K562 (cell line): Measurements from ENCODE around the gene PDK1. TPM values are rescaled to one million over a fixed set of nuclear protein-coding genes. Genes with fewer than 3 reads are reported as not detected.

Experiments used
- ATAC-seq: fragments of 200-7000 bp; cut with Tn5 transposase; 3 replicates; pipeline ENCODE4 v1.9.1; 2020; ENCODE audit warnings: moderate library complexity
- BruUV-seq: library from RNA; stranded (reverse); fragments of 400-500 nt; replicated peaks from 2 replicates; lab custom pipeline; 2021; lab: Mats Ljungman, UMichigan
- CTCF ChIA-PET: fragments of 300-600 bp; formaldehyde crosslinking; extraction: SDS; loops from one replicate; lab custom pipeline; 2021; ENCODE audit warnings: low intra/inter-chr PET ratio; lab: Yijun Ruan, JAX
- POLR2A ChIA-PET: fragments of 300-600, 350-650 bp; sonication (Branson Sonifier 250); formaldehyde crosslinking; extraction: SDS; loops from one replicate; lab custom pipeline; 2021; ENCODE audit warnings: antibody characterized with exemption, inconsistent platforms; lab: Yijun Ruan, JAX
- DNase-seq, 4 experiments: peaks; one replicate each; pipeline versions ENCODE4 v3.0.0 to v3.0.0-alpha.2; 2011 to 2018; ENCODE audit warnings: low spot score in 3 of 4, mixed read lengths in 3 of 4; ENCODE audit errors: extremely low read depth in 1 of 4
- FAIRE-seq: peaks from 2 replicates; lab custom pipeline; 2011; peaks lifted over from hg19 to GRCh38; lab: Jason Lieb, UNC
- H2AFZ ChIP-seq: 2 replicates; pipeline ENCODE4 v1.6.0; 2011; ENCODE audit warnings: low read depth, low read length, control low read depth, inconsistent platforms
- H3K27ac ChIP-seq: fragments of 200-600 bp; 3 replicates; pipeline ENCODE4 v1.8.0; 2011; ENCODE audit warnings: low read depth, mild to moderate bottlenecking, control low read depth, inconsistent platforms, low read length, moderate library complexity, mixed read lengths; ENCODE audit errors: extremely low read depth
- H3K27me3 ChIP-seq, 2 experiments: fragments of 300-600 bp in 1 of 2; 2 replicates in 1 of 2; 3 replicates in 1 of 2; pipeline versions ENCODE4 v1.6.0 to v1.8.0; 2011; ENCODE audit warnings: inconsistent platforms in 2 of 2, low read length in 2 of 2, mild to moderate bottlenecking in 1 of 2, mixed read lengths in 1 of 2, moderate library complexity in 1 of 2; ENCODE audit not compliant: control insufficient read depth in 2 of 2, insufficient read depth in 2 of 2
- H3K36me3 ChIP-seq: fragments of 300-600 bp; 3 replicates; pipeline ENCODE4 v1.8.0; 2011; ENCODE audit warnings: mild to moderate bottlenecking, low read length, inconsistent platforms; ENCODE audit not compliant: control insufficient read depth, insufficient read depth
- H3K4me1 ChIP-seq, 2 experiments: fragments of 200-600 bp in 1 of 2; replicated peaks in 1 of 2; 2 replicates in 1 of 2; 3 replicates in 1 of 2; pipeline versions ENCODE4 v1.5.1 to v1.8.0; 2011; ENCODE audit warnings: inconsistent platforms in 2 of 2, low read length in 2 of 2, mild to moderate bottlenecking in 1 of 2, mixed read lengths in 1 of 2, moderate library complexity in 1 of 2; ENCODE audit not compliant: control insufficient read depth in 2 of 2, insufficient read depth in 2 of 2
- H3K4me2 ChIP-seq: 2 replicates; pipeline ENCODE4 v1.6.1; 2011; ENCODE audit warnings: low read length, control low read depth, inconsistent platforms, mixed read lengths; ENCODE audit not compliant: insufficient read depth
- H3K4me3 ChIP-seq: fragments of 200-600 bp; sonication (generic), shearing (Covaris generic); 2 replicates; pipeline ENCODE4 v1.5.1; 2016; ENCODE audit warnings: control low read depth, inconsistent platforms
- H3K79me2 ChIP-seq: fragments of 200-600 bp; 3 replicates; pipeline ENCODE4 v1.8.0; 2011; ENCODE audit warnings: low read length, inconsistent platforms; ENCODE audit not compliant: control insufficient read depth, insufficient read depth
- H3K9ac ChIP-seq, 2 experiments: 2 replicates each; pipeline versions ENCODE4 v1.6.0 to v1.6.1; 2011; ENCODE audit warnings: low read depth in 2 of 2, low read length in 2 of 2, control low read depth in 1 of 2, inconsistent platforms in 1 of 2, mild to moderate bottlenecking in 1 of 2, mixed read lengths in 1 of 2; ENCODE audit not compliant: insufficient read depth in 1 of 2
- H3K9me1 ChIP-seq: one replicate; pipeline ENCODE4 v1.6.0; 2011; ENCODE audit warnings: inconsistent platforms, mild to moderate bottlenecking, low read length, moderate library complexity; ENCODE audit not compliant: control insufficient read depth, insufficient read depth
- H3K9me3 ChIP-seq: replicated peaks from 2 replicates; pipeline ENCODE4 v1.5.1; 2011; ENCODE audit warnings: low read depth, low read length, inconsistent platforms; ENCODE audit not compliant: control insufficient read depth, insufficient read depth
- H4K20me1 ChIP-seq: replicated peaks from 2 replicates; pipeline ENCODE4 v1.6.1; 2011; ENCODE audit warnings: low read length, inconsistent platforms, mixed read lengths; ENCODE audit not compliant: control insufficient read depth, insufficient read depth
- ATF3 ChIP-seq, 2 experiments: fragments of 450-650 bp in 1 of 2; sonication (generic) in 1 of 2; formaldehyde crosslinking in 1 of 2; IDR thresholded peaks in 1 of 2; conservative IDR thresholded peaks in 1 of 2; 2 replicates each; pipeline versions ENCODE4 v1.6.1 to v1.8.1; 2016 to 2023; ENCODE audit warnings: mild to moderate bottlenecking in 2 of 2, moderate library complexity in 2 of 2, inconsistent platforms in 1 of 2, missing genetic modification reagents in 1 of 2
- BHLHE40 ChIP-seq: IDR thresholded peaks from 2 replicates; pipeline ENCODE4 v1.6.1; 2011; ENCODE audit warnings: low read length, improper control_type of control experiment
- C11orf30 ChIP-seq: fragments of 450-650 bp; IDR thresholded peaks from 2 replicates; pipeline ENCODE4 v1.6.1; 2016; ENCODE audit warnings: low read depth, mild to moderate bottlenecking
- FOXJ2 ChIP-seq: fragments of 200-800 bp; sonication (Bioruptor generic); IDR thresholded peaks from 2 replicates; pipeline ENCODE4 v1.6.1; 2016; ENCODE audit warnings: missing genetic modification characterization, missing compliant biosample characterization
- GMEB1 ChIP-seq: fragments of 250-450 bp; sonication (Bioruptor Pico); IDR thresholded peaks from 2 replicates; pipeline ENCODE4 v1.4.0; 2020; ENCODE audit warnings: mild to moderate bottlenecking
- GTF2A2 ChIP-seq: IDR thresholded peaks from 2 replicates; pipeline ENCODE4 v1.6.1; 2016; ENCODE audit warnings: mild to moderate bottlenecking, missing genetic modification characterization, missing compliant biosample characterization
- LCOR ChIP-seq: sonication (generic); formaldehyde crosslinking; IDR thresholded peaks from 2 replicates; pipeline ENCODE4 v1.8.0; 2022; ENCODE audit warnings: mild to moderate bottlenecking, missing genetic modification reagents
- MAZ ChIP-seq, 2 experiments: fragments of 450-650 bp in 1 of 2; sonication (generic) in 1 of 2; formaldehyde crosslinking; IDR thresholded peaks in 1 of 2; conservative IDR thresholded peaks in 1 of 2; 2 replicates each; pipeline versions ENCODE4 v1.4.0 to v1.5.0; 2020; ENCODE audit warnings: mild to moderate bottlenecking in 1 of 2, missing genetic modification reagents in 1 of 2
- MTA2 ChIP-seq: fragments of 450-650 bp; IDR thresholded peaks from 2 replicates; pipeline ENCODE4 v1.6.1; 2016; ENCODE audit warnings: low read depth
- MYBL2 ChIP-seq, 2 experiments: fragments of 450-650 bp in 1 of 2; sonication (generic) in 1 of 2; formaldehyde crosslinking in 1 of 2; IDR thresholded peaks; 2 replicates each; pipeline versions ENCODE4 v1.6.1 to v1.8.1; 2017 to 2022; ENCODE audit warnings: borderline replicate concordance in 1 of 2, inconsistent platforms in 1 of 2, low read depth in 1 of 2, mild to moderate bottlenecking in 1 of 2, missing genetic modification reagents in 1 of 2, moderate library complexity in 1 of 2
- PHB ChIP-seq: fragments of 250-450 bp; sonication (Bioruptor Pico); IDR thresholded peaks from 2 replicates; pipeline ENCODE4 v1.5.0; 2021
- POLR2AphosphoS5 ChIP-seq: IDR thresholded peaks from 2 replicates; pipeline ENCODE4 v1.6.1; 2011; ENCODE audit warnings: mild to moderate bottlenecking, low read depth, low read length, moderate library complexity; ENCODE audit not compliant: control insufficient read depth, insufficient read depth
- POLR2G ChIP-seq: fragments of 200-400 bp; formaldehyde crosslinking; IDR thresholded peaks from 2 replicates; pipeline ENCODE4 v1.6.1; 2017; ENCODE audit warnings: low read depth, mild to moderate bottlenecking, antibody characterized with exemption, low read length, moderate library complexity
- SFPQ ChIP-seq: fragments of 200-400 bp; formaldehyde crosslinking; IDR thresholded peaks from 2 replicates; pipeline ENCODE4 v1.6.1; 2017; ENCODE audit warnings: mild to moderate bottlenecking, low read depth, low read length, moderate library complexity
- ZFP36 ChIP-seq: fragments of 150-350 bp; IDR thresholded peaks from 2 replicates; pipeline ENCODE4 v1.6.1; 2018; ENCODE audit warnings: low read length, low read depth; ENCODE audit not compliant: partially characterized antibody
- ZFX ChIP-seq: sonication (generic); formaldehyde crosslinking; IDR thresholded peaks from 2 replicates; pipeline ENCODE4 v1.8.0; 2022; ENCODE audit warnings: mild to moderate bottlenecking, missing genetic modification reagents, moderate library complexity
- ZNF507 ChIP-seq: conservative IDR thresholded peaks from 2 replicates; pipeline ENCODE4 v1.6.1; 2017; ENCODE audit warnings: missing genetic modification characterization, missing compliant biosample characterization
- ZNF717 ChIP-seq: fragments of 250-450 bp; sonication (Bioruptor Pico); IDR thresholded peaks from 2 replicates; pipeline ENCODE4 v1.5.0; 2021
- WGBS: fragments of 100-300 bp; shearing (Covaris generic); methylation state at CpG from one replicate; pipeline ENCODE4 v1.1.6; 2016; ENCODE audit warnings: low coverage, mixed read lengths; ENCODE audit not compliant: insufficient coverage; ENCODE audit errors: missing lambda C conversion rate; 5-methylcytosine and 5-hydroxymethylcytosine counted together
- in situ Hi-C: fragments of 300-500 bp; cut with MboI; formaldehyde crosslinking; loops from 4 replicates; pipeline ENCODE4 v1.15.0; 2018; ENCODE audit warnings: inconsistent platforms, mixed read lengths
- intact Hi-C: fragments of 100-400 bp; cut with micrococcal nuclease; formaldehyde crosslinking; loops from 2 replicates; pipeline ENCODE4 v1.14.2; 2022
- polyA plus RNA-seq, 8 experiments: library from polyadenylated mRNA; depleted of rRNA in 4 of 8; stranded (reverse) in 5 of 8; unstranded in 3 of 8; fragments of >200 nt; fragmentation: Nextera tagmentation in 2 of 8; fragmentation: Illumina TruSeq in 1 of 8; extraction: Ambion mirVana in 2 of 8; extraction: Trizol in 1 of 8; gene quantifications; 2 replicates each; pipeline versions ENCODE4 v1.2.1 to v1.2.3, GENCODE V29; 2011 to 2014; ENCODE audit warnings: inconsistent platforms in 1 of 8, missing spikeins in 1 of 8
- total RNA-seq, 7 experiments: library from RNA; depleted of rRNA in 6 of 7; stranded (reverse); fragments of >200 nt in 6 of 7; fragmentation: Illumina TruSeq in 2 of 7; extraction: Trizol in 2 of 7; gene quantifications; 2 replicates each; pipeline versions ENCODE4 v1.2.1 to v1.2.3, GENCODE V29; 2011 to 2021; ENCODE audit warnings: low replicate concordance in 1 of 7

PDK1 gene
- total and polyA plus RNA-seq, 9 of the 15 experiments (the other 6 are each of a cell fraction or from before 2014, with no cell fraction given) = 3.5 to 176 (median 13.9) TPM

GRCh38 chr2:172624996-172625395, 69.1 kb downstream of the PDK1 start:
- BruUV-seq = no TSS peak
- FAIRE-seq (no peak), DNase-seq (no peak), ATAC-seq (no peak)
- Histone ChIP-seq H3K4me2 (no peak overlapping the region), H3K9ac (no peak overlapping the region), H3K36me3 (no peaks in the 10 kb centered on the region), H3K27ac (no peak overlapping the region), H3K4me1 (no peaks in the 10 kb centered on the region; a peak in 1 of 5 replicates), H3K9me1 (no peaks in the 10 kb centered on the region), H4K20me1 (no peaks in the 10 kb centered on the region), H3K27me3 (no peaks in the 10 kb centered on the region), H3K9me3 (0 out of 2 replicates have a peak, but pooled peaks cover 1% of the 10 kb centered on the region), H3K79me2 (no peaks in the 10 kb centered on the region), H3K4me3 (no peak overlapping the region), H2AFZ (no peak overlapping the region)
- WGBS = 30% methylated on average over 2 of the region's 2 CpGs
- intact Hi-C loops = no loop called here
- in situ Hi-C loops = no loop called here
- ChIA-PET CTCF (no interaction called here), POLR2A (no interaction called here)
- TF ChIP-seq MTA2 (no peak), C11orf30 (no peak), FOXJ2 (tag) (no peak), POLR2AphosphoS5 (no peak), LCOR (CRISPR knock-in tag) (no peak), POLR2G (no peak), MYBL2 (IDR thresholded peaks at IDR 0.05; ENCODE audit: low read depth) (no peak), MYBL2 (CRISPR knock-in tag; IDR thresholded peaks at IDR 0.05; ENCODE audit: borderline replicate concordance) (no peak), ZNF507 (no peak), ZNF717 (CRISPR knock-in tag) (no peak), GMEB1 (CRISPR knock-in tag) (no peak), SFPQ (no peak), ZFX (CRISPR knock-in tag) (no peak), ZFP36 (no peak), MAZ (CRISPR knock-in tag; conservative IDR thresholded peaks at IDR 0.05 in 1 of 2, IDR thresholded peaks at IDR 0.05 in 1 of 2) (no peak), BHLHE40 (no peak), GTF2A2 (tag) (no peak), ATF3 (IDR thresholded peaks at IDR 0.05) (no peak), ATF3 (CRISPR knock-in tag; conservative IDR thresholded peaks at IDR 0.05) (no peak), PHB (no peak)
